NCI-H524 (cell line): Measurements from ENCODE around the gene OR4K17.
"Not testable (repeated sequence)": the region's sequence is repeated elsewhere in the genome, so short reads cannot be mapped to it uniquely, and the experiment has no call there.

Source experiments
- DNase-seq, 2 experiments: peaks; one replicate each; lab custom pipeline; 2025; lab: John Stamatoyannopoulos, UW

OR4K17 gene, protein sequence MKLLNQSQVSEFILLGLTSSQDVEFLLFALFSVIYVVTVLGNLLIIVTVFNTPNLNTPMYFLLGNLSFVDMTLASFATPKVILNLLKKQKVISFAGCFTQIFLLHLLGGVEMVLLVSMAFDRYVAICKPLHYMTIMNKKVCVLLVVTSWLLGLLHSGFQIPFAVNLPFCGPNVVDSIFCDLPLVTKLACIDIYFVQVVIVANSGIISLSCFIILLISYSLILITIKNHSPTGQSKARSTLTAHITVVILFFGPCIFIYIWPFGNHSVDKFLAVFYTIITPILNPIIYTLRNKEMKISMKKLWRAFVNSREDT

DNA sequence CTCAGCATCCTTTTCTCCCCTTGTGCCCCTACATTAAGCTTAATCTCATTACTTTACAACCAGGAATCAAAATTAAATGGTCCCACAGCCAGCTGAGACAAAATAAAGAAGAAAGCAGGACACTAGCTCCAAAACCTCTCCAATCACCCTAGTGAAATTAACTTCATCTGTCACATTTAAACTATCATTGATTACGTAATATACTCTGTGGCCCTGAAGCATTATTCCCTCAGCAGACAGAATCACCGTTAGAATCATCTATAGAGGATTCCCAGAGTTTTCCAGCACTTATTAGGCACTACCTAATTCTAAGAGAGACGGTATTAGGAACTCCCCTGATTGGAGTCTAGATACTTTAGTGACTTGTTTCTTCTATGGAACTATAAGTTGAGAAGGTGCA lies at the start of gene OR4K17:
OR4K17 (plus strand) TSS at position 302 of the 400 bp plus-strand sequence. CDS start 6,761 bp downstream, outside the sequence.
- DNase-seq, result no peak

DNA sequence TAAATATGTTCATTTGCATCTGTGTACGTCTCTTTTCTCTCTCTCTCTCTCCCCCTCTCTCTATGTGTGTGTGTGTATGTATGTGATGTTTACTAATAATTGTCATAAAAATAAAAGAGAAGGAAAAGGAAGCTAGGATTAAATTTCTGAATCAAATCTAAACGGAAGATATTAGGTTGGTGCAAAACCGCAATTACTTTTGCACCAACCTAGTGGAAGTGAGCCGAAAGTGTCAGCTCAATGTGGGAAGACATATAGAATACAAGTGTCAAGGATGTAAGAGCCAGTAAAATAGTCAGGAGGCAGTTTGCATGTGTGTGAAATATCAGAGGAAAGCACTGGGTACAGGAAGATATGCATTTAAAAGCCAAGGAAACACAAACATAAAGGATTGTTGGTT lies 18.5 kb upstream of the OR4K17 start:
- no peak for DNase-seq

DNA sequence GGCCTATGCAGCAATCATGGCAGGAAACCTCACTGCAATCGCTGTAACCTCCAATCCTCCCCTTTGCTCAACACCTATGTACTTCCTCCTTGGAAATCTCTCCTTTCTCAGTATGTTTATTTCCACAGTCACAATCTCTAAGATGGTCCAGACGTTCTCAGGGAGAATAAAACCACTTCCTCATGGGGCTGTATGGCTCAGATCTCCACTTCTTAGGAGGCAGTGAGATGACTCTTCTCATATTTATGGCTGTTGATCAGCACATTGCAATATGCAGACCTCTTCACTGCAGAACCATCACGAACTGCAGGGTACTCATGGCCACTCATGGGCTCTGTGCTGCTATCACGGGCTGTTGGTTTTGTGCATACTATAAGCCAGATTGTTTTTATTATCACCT lies 17.1 kb upstream of the OR4K17 start:
- no peak for DNase-seq

DNA sequence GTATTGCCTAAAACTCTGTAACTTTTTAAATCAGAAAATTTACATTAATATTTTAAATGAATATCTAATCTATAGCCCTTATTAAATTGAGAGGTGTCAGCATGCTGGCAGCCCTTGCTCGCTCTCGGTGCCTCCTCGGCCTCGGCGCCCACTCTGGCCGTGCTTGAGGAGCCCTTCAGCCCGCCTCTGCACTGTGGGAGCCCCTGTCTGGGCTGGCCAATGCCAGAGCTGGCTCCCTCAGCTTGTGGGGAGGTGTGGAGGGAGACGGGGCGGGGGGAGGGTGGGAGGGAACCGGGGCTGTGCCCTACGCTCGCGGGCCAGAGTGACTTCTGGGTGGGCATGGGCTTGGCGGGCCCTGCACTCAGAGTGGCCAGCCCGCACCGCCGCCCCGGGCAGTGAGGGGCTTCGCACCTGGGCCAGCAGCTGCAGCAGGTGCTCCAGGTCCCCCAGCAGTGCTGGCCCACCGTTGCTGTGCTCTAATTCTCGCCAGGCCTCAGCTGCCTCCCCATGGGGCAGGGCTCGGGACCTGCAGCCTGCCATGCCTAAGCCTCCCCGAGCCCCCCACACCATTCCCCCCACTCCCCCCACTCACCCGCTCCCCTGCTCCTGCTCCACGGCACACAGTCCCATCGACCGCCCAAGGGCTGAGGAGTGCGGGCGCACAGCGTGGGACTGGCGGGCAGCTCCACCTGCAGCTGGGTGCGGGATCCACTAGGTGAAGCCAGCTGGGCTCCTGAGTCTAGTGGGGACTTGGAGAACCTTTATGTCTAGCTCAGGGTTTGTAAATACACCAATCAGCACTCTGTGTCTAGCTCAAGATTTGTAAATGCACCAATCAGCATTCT lies 11.4 kb upstream of the OR4K17 start:
- DNase-seq, result not testable (repeated sequence)

DNA sequence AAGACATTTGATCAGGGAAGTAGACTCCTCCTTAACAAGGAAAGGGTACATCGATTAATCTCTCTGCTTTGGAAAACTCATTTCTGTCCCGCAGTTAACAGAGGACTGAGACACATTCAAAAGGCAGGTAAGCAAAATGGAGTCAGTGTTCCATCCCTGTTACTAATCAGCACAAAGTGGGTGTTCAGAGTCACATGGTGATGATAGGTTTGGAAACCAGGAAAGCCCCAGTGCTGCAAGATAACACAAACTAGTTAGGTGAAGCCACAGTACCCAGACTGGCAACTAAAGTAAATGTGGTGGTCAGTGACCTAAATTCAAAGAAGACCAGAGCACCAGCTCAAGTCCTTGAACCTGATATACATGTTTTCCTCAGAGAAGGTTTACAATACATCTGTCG lies 1.8 kb downstream of the OR4K17 start:
- DNase-seq, result no peak

DNA sequence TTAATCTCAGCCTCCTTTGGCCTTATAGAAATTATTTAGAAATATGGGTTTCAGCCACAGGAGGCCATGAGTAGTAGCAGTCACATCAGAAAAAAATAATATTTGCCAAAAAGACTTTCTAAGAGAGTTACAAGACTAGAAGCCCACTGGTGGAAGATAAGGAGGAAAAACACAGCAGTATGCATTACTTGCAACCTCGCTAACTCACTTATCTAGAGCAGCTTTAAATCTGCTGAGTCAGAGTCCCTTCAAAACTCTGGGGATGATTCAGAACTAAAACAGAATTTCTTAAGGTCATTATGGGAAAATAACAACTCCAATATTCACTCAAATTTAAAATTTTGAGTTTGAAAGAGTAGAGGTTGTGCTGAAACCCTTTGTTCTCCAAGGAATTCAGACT lies 6.2 kb downstream of the OR4K17 start:
- DNase-seq, result no peak

DNA sequence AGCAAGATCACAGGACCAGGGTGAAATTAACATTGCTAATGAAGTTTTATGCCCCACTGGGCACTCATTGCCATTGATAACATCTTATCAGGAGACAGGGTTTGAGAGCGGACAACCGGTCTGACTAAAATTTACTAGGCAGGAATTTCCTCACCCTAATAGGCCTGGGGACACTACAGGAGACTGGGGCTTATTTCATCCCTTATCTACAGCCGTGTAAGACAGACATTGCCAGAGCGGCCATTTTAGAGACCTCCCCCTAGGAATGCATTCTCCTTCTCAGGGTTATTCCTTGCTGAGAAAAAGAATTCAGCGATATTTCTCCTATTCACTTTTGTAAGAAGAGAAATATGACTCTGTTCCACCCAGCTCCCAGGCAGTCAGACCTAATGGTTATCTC lies 8.3 kb downstream of the OR4K17 start:
- DNase-seq, result no peak

DNA sequence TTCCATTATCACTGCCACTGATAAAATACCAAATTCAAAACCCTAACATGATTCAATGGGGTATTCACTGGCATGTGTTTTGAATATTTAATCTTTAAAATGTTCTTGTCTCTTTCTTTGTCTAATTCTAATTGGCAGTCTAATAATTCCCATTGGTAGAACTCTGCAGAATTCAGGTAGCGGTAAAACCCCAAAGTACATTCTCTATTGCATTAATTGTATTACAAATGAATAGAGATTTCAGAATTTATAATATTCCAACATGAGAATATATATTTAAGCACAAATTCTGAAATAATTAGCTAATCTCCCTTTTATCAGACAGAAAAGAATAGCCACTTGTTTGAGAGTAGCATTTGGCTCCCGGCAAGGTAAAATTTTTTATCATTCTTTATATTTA lies 28.0 kb downstream of the OR4K17 start, which contains the start of gene OR4N5:
OR4N5 (plus strand) TSS at position 301 of the 400 bp plus-strand sequence. CDS start 4,916 bp downstream, outside the sequence.
- no peak for DNase-seq

DNA sequence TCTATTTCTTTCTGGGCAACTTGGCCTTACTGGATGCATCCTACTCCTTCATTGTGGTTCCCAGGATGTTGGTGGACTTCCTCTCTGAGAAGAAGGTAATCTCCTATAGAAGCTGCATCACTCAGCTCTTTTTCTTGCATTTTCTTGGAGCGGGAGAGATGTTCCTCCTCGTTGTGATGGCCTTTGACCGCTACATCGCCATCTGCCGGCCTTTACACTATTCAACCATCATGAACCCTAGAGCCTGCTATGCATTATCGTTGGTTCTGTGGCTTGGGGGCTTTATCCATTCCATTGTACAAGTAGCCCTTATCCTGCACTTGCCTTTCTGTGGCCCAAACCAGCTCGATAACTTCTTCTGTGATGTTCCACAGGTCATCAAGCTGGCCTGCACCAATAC lies 33.4 kb downstream of the OR4K17 start:
- no peak for DNase-seq

DNA sequence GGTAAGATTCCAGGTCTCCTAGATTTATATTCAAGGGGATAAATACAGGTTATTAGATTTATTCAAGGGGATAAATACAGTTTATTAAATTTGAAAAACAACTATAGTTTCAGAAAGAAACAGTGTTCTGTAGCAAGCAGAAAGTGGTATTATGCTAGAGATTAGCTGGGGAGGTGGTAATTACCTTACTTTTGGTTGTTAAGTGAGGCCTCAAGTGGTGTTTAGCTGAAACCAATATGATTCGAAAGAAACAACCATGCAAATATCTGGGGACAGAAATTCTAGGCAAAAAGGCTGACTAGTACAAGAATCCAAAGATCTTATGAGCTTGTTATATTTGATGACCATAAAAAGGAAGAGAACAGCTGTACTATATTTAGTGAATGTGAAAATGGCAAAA lies 34.3 kb downstream of the OR4K17 start:
- DNase-seq, result no peak

DNA sequence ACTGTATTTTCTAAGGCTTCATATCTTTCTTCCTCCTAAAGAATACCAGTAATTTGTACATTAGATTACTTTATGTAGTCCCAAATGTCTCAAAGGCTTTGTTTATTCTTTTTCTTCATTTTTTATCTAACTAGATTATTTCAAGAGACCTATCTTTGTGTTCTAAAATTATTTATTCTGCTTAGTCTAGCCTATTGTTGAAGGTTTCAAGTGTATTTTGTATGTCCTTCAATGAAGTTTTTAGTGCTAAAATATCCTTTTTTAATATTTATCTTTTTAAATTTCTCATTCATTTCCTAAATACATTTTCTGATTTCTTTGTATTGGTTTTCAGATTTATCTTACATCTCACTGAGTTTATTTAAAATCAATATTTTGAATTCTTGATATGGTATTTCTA lies 53.9 kb downstream of the OR4K17 start:
- DNase-seq, result no peak

DNA sequence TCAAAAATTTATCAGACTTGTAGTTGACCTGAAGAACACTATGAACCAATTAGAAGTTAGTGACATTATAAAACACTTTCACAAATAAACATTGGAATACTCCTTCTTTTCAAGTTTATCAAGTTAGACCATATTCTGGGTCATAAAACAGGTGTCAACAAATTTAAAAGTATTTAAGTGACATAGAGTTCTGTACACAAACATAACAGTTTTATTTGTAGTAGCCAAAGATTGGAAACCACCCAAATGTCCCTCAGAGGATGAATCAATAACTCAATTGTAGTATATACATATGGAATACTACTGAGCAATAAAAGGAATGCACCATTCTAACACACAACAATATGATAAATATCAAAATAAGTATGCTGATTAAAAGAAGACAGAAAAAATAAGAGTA lies 56.6 kb downstream of the OR4K17 start:
- no peak for DNase-seq

DNA sequence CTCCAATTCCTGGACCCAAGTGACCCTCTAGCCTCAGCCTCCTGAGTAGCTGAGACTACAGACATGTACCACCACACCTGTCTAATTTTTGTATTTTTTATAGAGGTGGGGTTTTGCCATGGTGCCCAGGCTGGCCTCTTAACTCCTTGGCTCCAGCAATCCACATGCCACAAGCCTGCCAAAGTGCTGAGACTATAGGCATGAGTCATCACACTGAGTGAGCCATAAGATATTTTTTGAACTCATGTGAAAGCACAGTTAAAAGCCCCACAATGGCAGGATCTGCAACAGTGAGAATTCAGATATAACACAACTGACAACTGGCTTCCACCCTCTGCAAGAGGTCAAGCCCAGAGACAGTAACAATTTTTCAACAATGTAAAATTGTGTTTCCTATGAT lies 59.3 kb downstream of the OR4K17 start:
- not testable (repeated sequence) for DNase-seq
